A549 treated with CORT108297 at 1 μM for 4 hours (cell line): ENCODE data around the gene PHYHD1. TPM values are rescaled to one million over a fixed set of nuclear protein-coding genes. Genes with fewer than 3 reads are reported as not detected.

Source experiments
- total RNA-seq: library from RNA; stranded (reverse); fragments of 200-300 nt; extraction: Qiagen RNA extraction; gene quantifications from 5 replicates; pipeline ENCODE4 v1.2.3, GENCODE V29; 2022

PHYHD1 gene
- not detected in 5 replicates for total RNA-seq

DNA sequence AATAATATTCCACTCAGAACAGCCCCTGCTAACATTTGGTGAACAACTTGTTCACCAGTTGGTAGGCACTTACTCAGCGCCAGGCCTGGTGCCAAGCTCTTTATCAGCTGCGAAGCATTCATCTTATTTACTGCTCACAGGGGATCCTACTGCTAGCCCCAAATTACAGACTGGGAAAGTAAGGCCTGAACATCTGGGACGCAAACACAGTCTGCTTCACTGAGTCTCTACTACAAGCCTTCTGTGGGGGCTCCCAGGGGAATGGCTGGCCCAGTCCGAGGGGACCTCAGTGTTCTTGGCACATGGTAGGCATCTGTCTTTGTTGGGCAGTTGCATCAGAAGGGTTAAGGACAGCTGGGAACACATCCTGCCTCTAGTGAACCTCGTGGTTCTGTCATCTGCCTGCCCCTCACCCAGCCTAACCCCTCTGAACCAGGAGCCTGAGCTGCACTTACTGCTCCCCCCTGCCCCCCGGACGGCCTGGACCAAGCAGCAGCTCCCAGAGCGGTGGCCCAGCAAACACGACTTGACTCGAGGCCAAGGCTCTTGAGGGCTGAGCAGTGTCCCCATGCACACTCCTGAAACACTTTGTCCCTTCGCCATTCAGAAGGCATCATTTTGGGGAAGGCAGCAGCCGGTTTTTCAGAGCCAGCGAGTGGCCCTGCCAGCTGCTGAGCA is at the start of gene PHYHD1:
TSS of gene PHYHD1 (plus strand) at position 602 of the 678 bp plus-strand sequence. CDS start 1,342 bp downstream, outside the sequence.

DNA sequence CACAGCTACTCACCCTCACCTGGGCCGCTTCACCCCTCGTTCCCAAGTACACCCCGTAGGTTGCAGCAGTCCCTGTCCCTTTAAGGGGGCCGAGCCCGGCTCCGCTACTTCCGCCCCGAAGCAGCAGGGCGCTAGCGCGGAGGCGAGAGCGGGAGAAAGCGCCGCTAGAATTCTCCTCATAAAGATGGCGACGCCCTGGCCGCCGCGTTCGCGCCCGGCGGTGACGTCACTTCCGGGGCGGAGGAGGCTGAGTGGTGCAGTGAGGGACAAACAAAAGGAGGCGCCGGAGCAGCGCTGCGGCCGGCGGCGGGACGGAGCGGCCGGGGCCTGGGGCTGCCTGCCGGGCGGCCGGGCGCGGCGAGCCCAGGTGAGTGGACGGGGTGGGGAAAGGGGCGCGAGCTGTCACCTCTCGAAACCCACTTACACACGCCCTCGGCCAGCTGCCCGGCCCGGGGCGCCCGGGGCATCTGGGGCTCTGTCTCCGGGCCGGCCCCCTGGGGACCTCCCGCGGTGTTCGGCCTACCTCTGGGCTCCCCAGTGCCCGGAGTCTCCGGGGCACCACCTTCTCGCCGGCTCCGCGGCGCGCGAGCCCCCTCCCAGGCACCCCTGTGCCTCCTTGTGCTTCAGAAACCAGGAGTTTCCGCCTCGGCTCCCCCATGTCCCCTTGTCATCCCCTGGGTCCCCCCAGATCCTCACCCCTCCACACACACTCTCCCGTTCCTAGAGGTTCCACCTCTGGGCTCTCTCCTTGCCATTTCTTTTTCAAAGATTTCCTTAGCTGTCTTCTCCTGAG is 38.7 kb upstream of the PHYHD1 start, which contains the start of the genes KYAT1 and LRRC8A:
TSS of gene KYAT1 (minus strand) at position 67 of the 793 bp plus-strand sequence. CDS start 36,545 bp downstream, outside the sequence.
TSS of gene LRRC8A (plus strand) at position 250 of the 793 bp plus-strand sequence. CDS start 25,032 bp downstream, outside the sequence.

DNA sequence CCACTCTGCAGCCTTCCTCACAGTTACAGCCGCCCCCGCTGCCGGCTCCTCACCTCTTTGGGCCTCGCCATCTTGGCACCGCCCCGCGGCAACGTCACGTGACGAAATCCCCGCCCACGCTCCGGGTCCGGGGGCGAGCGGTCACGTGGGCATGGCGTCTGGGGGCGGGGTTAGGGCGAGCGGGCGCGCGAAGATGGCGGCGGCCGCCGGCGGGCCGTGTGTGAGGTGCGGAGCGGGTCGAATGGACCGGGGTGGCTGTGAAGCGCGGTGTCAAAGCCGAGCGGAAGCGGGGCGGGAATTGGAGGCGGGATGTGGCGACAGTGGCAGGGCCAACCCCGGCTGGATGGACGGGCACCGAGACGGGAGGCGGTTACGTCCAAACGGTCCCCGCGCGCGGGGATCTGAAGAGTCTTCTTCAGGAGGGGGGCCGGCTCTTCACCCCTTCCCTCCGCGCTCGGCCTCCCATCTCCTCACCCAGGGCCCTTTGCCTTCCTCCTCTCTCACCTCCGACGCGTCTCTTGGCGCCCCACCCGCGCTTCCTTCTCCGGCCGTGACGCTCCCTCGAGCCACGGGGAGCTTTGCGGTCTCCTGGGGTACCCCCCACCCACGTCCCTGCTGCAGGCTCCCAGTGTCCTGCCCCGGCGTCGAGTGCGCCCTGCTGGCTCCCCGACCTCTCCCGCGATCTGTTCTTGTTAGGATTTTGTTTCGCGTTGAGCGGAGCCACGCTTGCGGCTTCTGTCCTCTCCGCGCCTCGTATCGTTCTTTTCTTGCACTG is 26.9 kb downstream of the PHYHD1 start, which contains the start of the genes DOLK and NUP188:
TSS of gene DOLK (minus strand) at position 77 of the 775 bp plus-strand sequence. CDS start 300 bp downstream, outside the sequence.
TSS of gene NUP188 (plus strand) at position 173 of the 775 bp plus-strand sequence. CDS start at position 194, 21 bp downstream.

Other genes starting within 250 kb of the PHYHD1 start
- gene SET, start 231.8 kb upstream of the PHYHD1 start, total RNA-seq, result 387 to 607 TPM (median 394 TPM) in 5 replicates
- gene PKN3, start 218.5 kb upstream of the PHYHD1 start, total RNA-seq, result 11.0 to 19.9 TPM (median 15.3 TPM) in 5 replicates
- 60.2 to 98.7 TPM (median 96.0 TPM) in 5 replicates for gene ZDHHC12, start 196.9 kb upstream of the PHYHD1 start, total RNA-seq
- 11.2 to 18.4 TPM (median 16.6 TPM) in 5 replicates for gene ZER1, start 149.1 kb upstream of the PHYHD1 start, total RNA-seq
- gene TBC1D13, start 133.7 kb upstream of the PHYHD1 start, total RNA-seq, result 20.5 to 24.0 TPM (median 21.2 TPM) in 5 replicates
- 15.4 to 33.8 TPM (median 31.7 TPM) in 5 replicates for gene ENDOG, start 102.5 kb upstream of the PHYHD1 start, total RNA-seq
- 22.9 to 50.2 TPM (median 44.3 TPM) in 5 replicates for gene SPOUT1, start 91.2 kb upstream of the PHYHD1 start, total RNA-seq
- 8.4 to 10.0 TPM (median 9.5 TPM) in 5 replicates for gene KYAT1, start 39.0 kb upstream of the PHYHD1 start, total RNA-seq
- 41.0 to 52.8 TPM (median 50.0 TPM) in 5 replicates for gene LRRC8A, start 38.8 kb upstream of the PHYHD1 start, total RNA-seq
- 28.8 to 39.6 TPM (median 36.4 TPM) in 5 replicates for gene DOLK, start 26.6 kb downstream of the PHYHD1 start, total RNA-seq
- gene NUP188, start 26.7 kb downstream of the PHYHD1 start, total RNA-seq, result 36.0 to 42.7 TPM (median 40.0 TPM) in 5 replicates
- gene SH3GLB2, start 107.3 kb downstream of the PHYHD1 start, total RNA-seq, result 32.3 to 55.6 TPM (median 52.4 TPM) in 5 replicates
- 11.9 to 16.3 TPM (median 15.4 TPM) in 5 replicates for gene MIGA2, start 115.6 kb downstream of the PHYHD1 start, total RNA-seq
- gene DOLPP1, start 160.1 kb downstream of the PHYHD1 start, total RNA-seq, result 18.9 to 21.0 TPM (median 19.4 TPM) in 5 replicates
- 22.9 to 31.8 TPM (median 30.8 TPM) in 5 replicates for gene CRAT, start 189.8 kb downstream of the PHYHD1 start, total RNA-seq
- gene PTPA, start 190.4 kb downstream of the PHYHD1 start, total RNA-seq, result 120 to 137 TPM (median 132 TPM) in 5 replicates